ENCODE measurements around the gene CTTN.

GRCh38 chr11:70418130-70418529 is 19.8 kb downstream of the CTTN start:
- TF ChIP-seq POLR2AphosphoS5 (IDR thresholded peaks at IDR 0.05) (no peak), CTCF (IDR thresholded peaks at IDR 0.05) (no peak)
